Pulmonary artery endothelial cell (primary cell): ENCODE results near the gene SMIM13. TPM values are rescaled to one million over a fixed set of nuclear protein-coding genes. Genes with fewer than 3 reads are reported as not detected.

ENCODE experiments used
- DNase-seq: peaks from one replicate; pipeline ENCODE4 v3.0.0-alpha.2; 2011; ENCODE audit warnings: low read depth, low spot score
- total RNA-seq: library from RNA; depleted of rRNA; stranded (reverse); fragments of >200 nt; gene quantifications from 2 replicates; pipeline ENCODE4 v1.2.3, GENCODE V29; 2014

The SMIM13 gene
- total RNA-seq, 1 donor from 2014 or later, result 12.8 TPM

- DNase-seq, result no peak
Observed at GRCh38 chr6:11153447-11153846, 59.8 kb downstream of the SMIM13 start.

GRCh38 chr6:11155589-11155988, 62.0 kb downstream of the SMIM13 start:
- DNase-seq, result no peak

GRCh38 chr6:11160199-11160598, 66.6 kb downstream of the SMIM13 start:
- no peak for DNase-seq

- no peak for DNase-seq
Observed at GRCh38 chr6:11161031-11161956, 67.7 kb downstream of the SMIM13 start.

GRCh38 chr6:11162262-11162661, 68.6 kb downstream of the SMIM13 start:
- no peak for DNase-seq

GRCh38 chr6:11163932-11164331, 70.3 kb downstream of the SMIM13 start:
- no peak for DNase-seq

- DNase-seq, result no peak
Observed at GRCh38 chr6:11164717-11165646, 71.3 kb downstream of the SMIM13 start.

- no peak for DNase-seq
Observed at GRCh38 chr6:11166948-11167347, 73.3 kb downstream of the SMIM13 start.

GRCh38 chr6:11168091-11168635, 74.5 kb downstream of the SMIM13 start:
- no peak for DNase-seq

- no peak for DNase-seq
Observed at GRCh38 chr6:11171952-11172351, 78.3 kb downstream of the SMIM13 start.

- no peak for DNase-seq
Observed at GRCh38 chr6:11172501-11173327, 79.1 kb downstream of the SMIM13 start.

- DNase-seq, result no peak
Observed at GRCh38 chr6:11174242-11174611, 80.6 kb downstream of the SMIM13 start.

- no peak for DNase-seq
Observed at GRCh38 chr6:11177271-11177670, 83.6 kb downstream of the SMIM13 start.

- no peak for DNase-seq
Observed at GRCh38 chr6:11179088-11179418, 85.4 kb downstream of the SMIM13 start.

- DNase-seq, result no peak
Observed at GRCh38 chr6:11179419-11180202, 86.0 kb downstream of the SMIM13 start.

GRCh38 chr6:11181478-11182136, 88.0 kb downstream of the SMIM13 start:
- no peak for DNase-seq

- no peak for DNase-seq
Observed at GRCh38 chr6:11183761-11184362, 90.2 kb downstream of the SMIM13 start.

- DNase-seq, result no peak
Observed at GRCh38 chr6:11185204-11185842, 91.7 kb downstream of the SMIM13 start.

- no peak for DNase-seq
Observed at GRCh38 chr6:11187301-11187700, 93.7 kb downstream of the SMIM13 start.
